COR-L47 (cell line): ENCODE results near the gene DCT.
A peak's percentile ranks its signal among the peaks of the same experiment; 100 is the strongest.
"Not testable (repeated sequence)": the region's sequence is repeated elsewhere in the genome, so short reads cannot be mapped to it uniquely, and the experiment has no call there.

Experiments
- DNase-seq: peaks from one replicate; lab custom pipeline; 2025; lab: John Stamatoyannopoulos, UW

DCT gene

GRCh38 chr13:94479616-94480015 is at the start of gene DCT:
DCT (minus strand) TSS chr13:94479682; CDS start chr13:94479255, 427 bp downstream.
- no peak for DNase-seq

- not testable (repeated sequence) for DNase-seq
Observed at GRCh38 chr13:94526956-94527355, 47.5 kb upstream of the DCT start.

GRCh38 chr13:94525781-94526180 is 46.3 kb upstream of the DCT start:
- no peak for DNase-seq

- DNase-seq: no peak
Observed at GRCh38 chr13:94524407-94524806, 44.9 kb upstream of the DCT start.

- DNase-seq: no peak
Observed at GRCh38 chr13:94520001-94520400, 40.5 kb upstream of the DCT start.

- no peak for DNase-seq
Observed at GRCh38 chr13:94516456-94516855, 37.0 kb upstream of the DCT start.

GRCh38 chr13:94515911-94516310 is 36.4 kb upstream of the DCT start:
- DNase-seq: no peak

- no peak for DNase-seq
Observed at GRCh38 chr13:94515374-94515773, 35.9 kb upstream of the DCT start.

GRCh38 chr13:94513026-94513425 is 33.5 kb upstream of the DCT start:
- DNase-seq: no peak

GRCh38 chr13:94505730-94506129 is 26.2 kb upstream of the DCT start:
- no peak for DNase-seq

GRCh38 chr13:94503851-94504250 is 24.4 kb upstream of the DCT start:
- DNase-seq: no peak

- DNase-seq: not testable (repeated sequence)
Observed at GRCh38 chr13:94498831-94499230, 19.3 kb upstream of the DCT start.

- no peak for DNase-seq
Observed at GRCh38 chr13:94495806-94496205, 16.3 kb upstream of the DCT start.

- DNase-seq: peak; percentile 29
Observed at GRCh38 chr13:94494026-94494425, 14.5 kb upstream of the DCT start.

- no peak for DNase-seq
Observed at GRCh38 chr13:94487043-94487442, 7.6 kb upstream of the DCT start.

GRCh38 chr13:94483970-94484369 is 4.5 kb upstream of the DCT start:
- DNase-seq: no peak

- DNase-seq: no peak
Observed at GRCh38 chr13:94481941-94482340, 2.5 kb upstream of the DCT start.

GRCh38 chr13:94480672-94481145 is 1.2 kb upstream of the DCT start:
- DNase-seq: no peak

- no peak for DNase-seq
Observed at GRCh38 chr13:94478913-94479312, 569 bp downstream of the DCT start.

GRCh38 chr13:94470126-94470525 is 9.4 kb downstream of the DCT start:
- DNase-seq: no peak

- DNase-seq: no peak
Observed at GRCh38 chr13:94464771-94465170, 14.7 kb downstream of the DCT start.

- no peak for DNase-seq
Observed at GRCh38 chr13:94462670-94463069, 16.8 kb downstream of the DCT start.

GRCh38 chr13:94459116-94459515 is 20.4 kb downstream of the DCT start:
- DNase-seq: no peak

GRCh38 chr13:94455414-94455813 is 24.1 kb downstream of the DCT start:
- DNase-seq: no peak

- no peak for DNase-seq
Observed at GRCh38 chr13:94454906-94455305, 24.6 kb downstream of the DCT start.
